ENCODE measurements around the gene UGT1A10. TPM values are rescaled to one million over a fixed set of nuclear protein-coding genes. Genes with fewer than 3 reads are reported as not detected.
"Not testable (repeated sequence)": the region's sequence is repeated elsewhere in the genome, so short reads cannot be mapped to it uniquely, and the experiment has no call there.

The UGT1A10 gene
- not detected for polyA plus RNA-seq (2013, experiment 1 of 2; ENCODE audit: insufficient read length)
- polyA plus RNA-seq (2013, experiment 2 of 2; ENCODE audit: insufficient read length), result not detected

DNA sequence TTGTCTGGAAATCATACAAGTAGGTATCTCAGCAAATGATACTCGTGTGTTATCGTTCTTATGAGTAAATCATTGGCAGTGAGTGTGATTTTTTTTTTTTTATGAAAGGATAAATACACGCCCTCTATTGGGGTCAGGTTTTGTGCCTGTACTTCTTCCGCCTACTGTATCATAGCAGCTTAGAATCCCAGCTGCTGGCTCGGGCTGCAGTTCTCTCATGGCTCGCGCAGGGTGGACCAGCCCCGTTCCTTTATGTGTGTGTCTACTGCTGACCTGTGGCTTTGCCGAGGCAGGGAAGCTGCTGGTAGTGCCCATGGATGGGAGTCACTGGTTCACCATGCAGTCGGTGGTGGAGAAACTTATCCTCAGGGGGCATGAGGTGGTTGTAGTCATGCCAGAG lies at the start of gene UGT1A10:
TSS of gene UGT1A10 (plus strand) at position 143 of the 400 bp plus-strand sequence. CDS start at position 218, 75 bp downstream.
- DNase-seq, result not testable (repeated sequence)

DNA sequence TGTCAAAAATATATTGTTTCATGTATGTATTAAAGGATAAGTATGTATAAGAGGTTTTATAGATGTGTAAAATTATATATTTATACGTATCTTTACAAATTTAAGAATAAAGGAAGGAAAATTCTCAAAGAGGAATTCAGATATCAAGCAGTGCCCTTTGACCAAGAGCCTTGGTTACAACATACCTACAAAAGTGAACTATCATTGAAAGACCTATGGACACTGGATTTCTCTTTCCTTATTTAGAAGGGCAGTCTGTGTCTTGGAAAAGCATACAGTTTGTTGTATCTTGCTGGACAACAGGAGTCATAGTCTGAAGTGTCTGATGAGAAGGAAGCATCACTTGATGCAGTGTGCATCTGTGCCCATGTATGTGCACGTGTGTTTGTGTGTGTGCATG lies 47.8 kb upstream of the UGT1A10 start:
- DNase-seq, result no peak

GRCh38 chr2:233592706-233593105 lies 43.5 kb upstream of the UGT1A10 start:
- DNase-seq, result not testable (repeated sequence)

DNA sequence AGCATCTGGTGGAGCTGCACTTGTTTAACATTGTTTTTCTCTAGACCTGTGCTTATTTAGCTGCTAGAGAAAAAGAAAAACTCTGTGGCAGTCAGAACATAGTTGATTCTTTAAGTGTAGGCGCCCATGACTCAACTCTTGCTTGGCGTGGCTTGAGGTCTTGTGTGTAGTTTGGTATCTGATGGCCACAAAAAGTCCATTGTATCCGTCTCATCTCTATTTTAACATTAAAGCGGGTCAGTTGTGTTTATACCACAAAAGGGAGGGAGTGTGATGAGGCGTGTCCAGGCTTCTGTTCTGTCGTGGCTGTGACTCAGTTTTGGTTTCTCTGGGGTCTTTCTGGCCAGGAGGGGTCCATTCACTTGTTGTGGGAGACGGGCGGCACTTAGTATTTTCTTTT lies 43.0 kb upstream of the UGT1A10 start:
- DNase-seq, result no peak

DNA sequence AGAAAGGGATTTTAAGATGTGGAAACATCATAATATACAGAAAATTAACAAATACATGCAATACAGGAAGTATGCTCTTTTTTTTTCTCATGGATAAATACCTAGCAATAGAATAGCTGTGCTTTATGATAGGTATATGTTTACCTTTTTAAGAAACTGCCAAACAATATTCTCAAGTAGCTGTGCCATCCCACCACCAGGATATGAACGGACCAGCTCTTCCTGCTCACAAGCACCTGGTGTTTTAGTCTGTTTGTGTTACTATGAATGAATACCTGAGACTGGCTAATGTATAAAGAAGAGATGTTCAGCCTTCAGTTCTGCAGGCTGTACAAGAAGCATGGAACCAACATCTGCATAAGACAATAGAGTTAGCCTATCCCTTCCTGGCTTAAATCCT lies 38.7 kb upstream of the UGT1A10 start:
- no peak for DNase-seq

DNA sequence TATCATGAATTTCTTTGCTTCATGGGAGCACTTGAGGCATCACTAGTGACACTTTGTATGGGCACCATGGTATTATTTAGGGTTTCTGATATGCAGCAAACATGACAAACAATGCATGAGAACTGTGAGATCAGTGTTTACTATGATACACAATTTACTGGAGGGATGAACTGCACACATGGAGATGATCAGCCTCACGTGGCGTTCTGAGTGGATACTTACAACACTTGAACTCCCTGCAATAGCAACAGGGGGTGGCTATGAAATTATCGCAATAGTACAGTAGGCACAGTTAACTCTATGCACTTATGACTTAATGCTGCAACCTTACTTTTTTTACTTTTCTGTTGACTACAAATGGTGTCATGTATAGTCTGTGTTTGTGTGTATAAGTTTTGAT lies 37.3 kb upstream of the UGT1A10 start:
- no peak for DNase-seq

- no peak for DNase-seq
Observed at GRCh38 chr2:233600386-233600785, 35.9 kb upstream of the UGT1A10 start.

DNA sequence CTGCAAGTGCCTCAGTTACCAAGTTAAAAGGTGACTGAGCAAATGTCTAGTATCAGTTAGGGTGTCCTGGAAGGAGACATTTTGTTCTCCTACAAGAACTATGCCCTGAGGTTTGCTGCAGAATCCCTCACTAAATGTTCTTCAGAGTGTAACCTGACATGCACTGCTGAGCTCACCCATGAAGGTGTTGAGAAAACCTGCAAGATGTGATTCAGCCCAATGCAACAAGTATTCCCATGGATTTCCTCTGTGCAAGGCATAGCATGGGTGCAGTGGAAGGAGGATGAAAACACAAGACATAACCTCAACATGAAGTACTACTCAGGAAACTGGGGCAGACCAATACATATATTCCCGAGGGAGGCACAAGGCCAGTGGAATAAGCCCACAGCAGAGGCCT lies 34.2 kb upstream of the UGT1A10 start:
- no peak for DNase-seq

DNA sequence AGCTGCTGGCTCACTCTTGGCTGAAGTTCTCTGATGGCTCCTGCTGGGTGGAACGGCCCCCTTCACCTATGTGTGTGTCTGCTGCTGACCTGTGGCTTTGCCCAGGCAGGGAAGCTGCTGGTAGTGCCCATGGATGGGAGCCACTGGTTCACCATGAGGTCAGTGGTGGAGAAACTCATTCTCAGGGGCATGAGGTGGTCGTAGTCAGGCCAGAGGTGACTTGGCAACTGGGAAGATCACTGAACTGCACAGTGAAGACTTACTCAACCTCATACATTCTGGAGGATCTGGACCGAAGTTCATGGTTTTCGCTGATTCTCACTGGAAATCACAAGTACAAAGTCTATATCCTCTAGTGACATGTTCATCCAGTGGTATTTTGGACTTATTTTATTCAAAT lies 32.7 kb upstream of the UGT1A10 start:
- no peak for DNase-seq

DNA sequence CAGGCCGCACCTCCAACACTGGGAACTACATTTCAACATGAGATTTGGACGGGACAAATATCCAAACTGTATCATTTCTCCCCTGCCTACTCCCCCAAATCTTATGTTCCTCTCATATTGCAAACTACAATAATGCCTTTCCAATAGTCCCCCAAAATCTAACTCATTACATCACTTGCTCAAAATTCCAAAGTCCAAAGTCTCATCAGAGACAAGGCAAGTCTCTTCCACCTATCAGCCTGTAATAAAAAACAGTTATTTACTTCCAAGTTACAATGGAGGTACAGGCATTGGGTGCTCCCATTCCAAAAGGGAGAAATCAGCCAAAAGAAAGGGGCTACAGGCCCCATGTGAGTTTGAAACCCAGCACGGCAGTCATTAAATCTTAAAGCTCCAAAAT lies 31.4 kb upstream of the UGT1A10 start:
- no peak for DNase-seq

DNA sequence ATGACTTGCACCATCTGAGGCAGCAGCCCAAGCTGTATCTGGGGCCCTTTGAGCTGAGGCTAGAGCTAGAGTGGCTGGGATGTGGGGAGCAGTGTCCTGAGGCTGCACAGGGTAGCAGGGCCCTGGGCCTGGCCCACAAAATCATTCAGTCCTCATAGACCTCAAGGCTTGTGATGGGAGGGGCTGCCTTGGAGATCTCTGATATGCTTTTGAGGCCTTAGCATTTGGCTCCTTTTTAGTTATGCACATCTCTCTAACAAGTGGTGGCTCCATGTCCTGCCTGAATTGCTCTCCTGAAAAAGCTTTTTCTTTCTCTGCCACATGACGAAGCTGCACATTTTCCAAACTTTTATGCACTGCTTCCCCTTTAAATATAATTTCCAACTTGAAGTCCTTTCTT lies 30.6 kb upstream of the UGT1A10 start:
- DNase-seq, result no peak

DNA sequence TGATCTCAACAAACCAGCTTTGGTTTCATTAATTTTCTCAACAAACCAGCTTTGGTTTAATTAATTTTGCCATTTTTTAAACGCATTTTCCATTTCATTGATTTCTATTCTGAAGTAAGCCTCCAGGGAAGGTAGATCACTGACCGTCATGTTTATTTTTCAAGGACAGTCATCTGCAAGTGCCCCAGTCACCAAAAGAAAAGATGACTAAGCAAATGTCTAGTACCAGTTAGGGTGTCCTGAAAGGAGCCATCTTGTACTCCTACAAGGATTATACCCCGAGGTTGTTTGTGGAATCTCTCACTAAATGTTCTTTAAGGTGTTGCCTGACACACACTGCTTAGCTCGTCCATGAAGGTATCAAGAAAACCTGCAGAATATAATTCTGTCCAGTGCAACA lies 25.0 kb upstream of the UGT1A10 start:
- DNase-seq, result no peak

- not testable (repeated sequence) for DNase-seq
Observed at GRCh38 chr2:233617476-233617875, 18.8 kb upstream of the UGT1A10 start, which contains the start of gene UGT1A8. Gene UGT1A8, plus strand, starts transcription at chr2:233617633. Its CDS starts 75 bp downstream, at chr2:233617708.

GRCh38 chr2:233620204-233620603 lies 16.0 kb upstream of the UGT1A10 start:
- DNase-seq, result no peak

- DNase-seq, result not testable (repeated sequence)
Observed at GRCh38 chr2:233621863-233622262, 14.4 kb upstream of the UGT1A10 start.

DNA sequence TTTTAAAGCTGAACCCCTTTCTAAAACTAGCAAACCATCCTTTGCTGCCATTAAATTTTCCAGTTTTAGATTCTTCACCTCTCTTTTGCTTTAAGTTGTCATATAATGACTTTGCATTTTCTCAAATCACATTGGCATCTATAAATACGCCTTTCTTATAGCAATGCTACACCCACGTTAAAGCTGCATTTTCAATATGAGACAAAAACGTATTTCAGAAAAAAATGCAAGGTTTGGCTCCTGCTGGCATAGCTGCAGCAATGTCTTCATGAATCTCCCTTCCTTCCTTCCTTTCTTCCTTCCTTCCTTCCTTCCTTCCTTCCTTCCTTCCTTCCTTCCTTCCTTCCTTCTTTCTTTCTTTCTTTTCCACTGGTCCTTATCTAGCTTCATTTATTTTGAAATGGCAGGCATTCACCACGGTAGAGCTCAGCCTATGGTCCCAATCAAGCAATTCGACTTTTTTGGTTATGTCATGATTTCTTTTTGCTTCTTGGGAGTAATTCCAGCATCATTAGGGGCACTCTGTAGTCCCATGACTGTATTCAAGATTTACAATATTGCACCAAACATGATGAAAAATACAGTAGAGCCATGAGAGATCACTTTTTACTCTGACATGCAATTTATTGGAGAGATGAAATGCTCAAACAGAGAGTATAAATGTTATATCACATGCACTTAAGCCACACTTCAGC lies 8.8 kb upstream of the UGT1A10 start:
- no peak for DNase-seq

DNA sequence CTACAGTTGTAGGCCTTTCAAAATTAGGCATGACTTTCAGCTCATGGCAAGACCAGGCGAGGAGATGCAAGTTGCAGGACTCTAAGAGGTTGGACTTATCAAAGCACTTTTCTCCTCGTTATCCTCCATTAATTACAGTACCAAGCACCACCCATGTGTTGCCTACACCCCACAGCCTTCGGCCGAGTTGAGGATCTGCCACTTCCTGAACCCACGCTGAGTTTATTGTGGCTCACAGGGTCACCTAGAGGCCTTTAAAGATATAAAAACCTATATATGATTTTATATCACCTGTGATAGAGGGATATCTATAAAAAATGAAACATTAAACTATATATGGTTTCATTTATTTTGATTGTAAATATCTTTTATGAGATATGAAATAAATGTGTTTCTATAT lies 2.6 kb downstream of the UGT1A10 start:
- DNase-seq, result no peak

GRCh38 chr2:233639860-233640259 lies 3.6 kb downstream of the UGT1A10 start:
- no peak for DNase-seq

- DNase-seq, result no peak
Observed at GRCh38 chr2:233643128-233643527, 6.9 kb downstream of the UGT1A10 start.

DNA sequence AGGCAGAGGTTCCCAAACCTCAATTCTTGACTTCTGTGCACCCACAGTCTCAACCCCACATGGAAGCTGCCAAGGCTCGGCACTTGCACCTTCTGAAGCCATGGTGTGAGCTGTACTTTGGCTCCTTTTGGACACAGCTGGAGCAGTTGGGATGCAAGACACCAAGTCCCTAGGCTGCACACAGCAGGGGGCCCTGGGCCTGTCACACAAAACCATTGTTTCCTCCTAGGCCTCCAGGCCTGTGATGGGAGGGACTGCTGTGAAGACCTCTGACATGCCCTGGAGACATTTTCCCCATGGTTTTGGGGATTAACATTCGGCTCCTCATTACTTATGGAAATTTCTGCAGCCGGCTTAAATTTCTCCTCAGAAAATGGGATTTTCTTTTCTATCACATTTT lies 9.8 kb downstream of the UGT1A10 start:
- not testable (repeated sequence) for DNase-seq

- DNase-seq, result no peak
Observed at GRCh38 chr2:233650981-233651380, 14.7 kb downstream of the UGT1A10 start.

DNA sequence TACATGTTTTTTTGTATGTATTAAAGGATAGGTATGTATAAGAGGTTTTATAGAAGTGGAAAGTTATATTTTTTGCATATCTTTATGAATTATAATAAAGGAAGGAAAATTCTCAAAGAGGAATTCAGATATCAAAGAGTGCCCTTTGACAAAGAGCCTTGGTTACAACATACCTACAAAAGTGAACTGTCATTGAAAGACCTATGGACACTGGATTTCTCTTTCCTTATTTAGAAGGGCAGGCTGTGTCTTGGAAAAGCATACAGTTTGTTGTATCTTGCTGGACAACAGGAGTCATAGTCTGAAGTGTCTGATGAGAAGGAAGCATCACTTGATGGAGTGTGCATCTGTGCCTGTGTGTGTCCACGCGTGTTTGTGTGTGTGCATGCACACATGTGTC lies 15.2 kb downstream of the UGT1A10 start:
- DNase-seq, result no peak

- no peak for DNase-seq
Observed at GRCh38 chr2:233654501-233654900, 18.3 kb downstream of the UGT1A10 start.

DNA sequence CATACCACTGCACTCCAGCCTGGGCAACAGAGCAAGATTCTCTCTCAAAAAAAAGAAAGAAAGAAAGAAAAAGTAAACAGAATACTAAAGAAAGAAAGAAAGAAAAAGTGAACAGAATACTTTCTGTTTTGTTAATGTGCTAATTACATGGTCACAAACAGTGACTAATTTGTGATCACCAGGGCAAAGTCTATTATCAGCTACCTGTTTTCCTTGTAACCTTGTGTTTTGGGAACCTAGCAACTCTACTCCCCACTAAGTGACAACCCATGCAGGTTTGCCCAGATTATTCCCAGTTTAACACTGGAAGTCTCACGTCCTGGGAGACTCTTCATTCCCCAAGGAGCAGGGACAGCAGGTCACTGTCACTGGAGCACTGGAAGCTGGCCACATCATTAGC lies 18.8 kb downstream of the UGT1A10 start:
- no peak for DNase-seq

DNA sequence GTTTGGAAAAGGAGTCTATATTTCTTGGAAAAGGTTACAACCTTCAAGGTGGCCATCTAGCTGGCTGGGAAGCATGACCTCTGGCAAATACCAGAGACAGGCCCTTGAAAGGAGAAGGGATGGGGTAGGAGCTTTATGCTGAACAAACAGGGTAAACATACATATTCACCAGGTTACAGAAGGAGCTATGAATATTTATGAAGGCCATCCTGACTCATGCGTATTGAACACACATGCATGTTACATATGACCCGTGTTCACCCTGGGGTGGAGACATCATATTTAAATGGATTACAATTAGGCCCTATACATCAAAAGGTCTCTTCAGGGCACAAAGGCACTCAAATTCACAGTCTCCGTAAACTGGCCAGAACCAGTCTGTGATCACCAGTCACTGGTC lies 19.7 kb downstream of the UGT1A10 start:
- not testable (repeated sequence) for DNase-seq
